Raji (cell line): Measurements from ENCODE around the gene HIGD2A.
A peak's percentile ranks its signal among the peaks of the same experiment; 100 is the strongest.

Experiments used
- POLR2A ChIP-seq: IDR thresholded peaks from 2 replicates; pipeline ENCODE4 v1.6.1; 2011; ENCODE audit warnings: low read depth, low read length, control low read depth; ENCODE audit not compliant: insufficient read depth

The HIGD2A gene

GRCh38 chr5:176388444-176389134 is at the start of gene HIGD2A, which contains the start of gene NOP16:
Gene HIGD2A, plus strand, starts transcription at chr5:176388751. Its CDS starts 69 bp downstream, at chr5:176388820.
Gene NOP16, minus strand, starts transcription at chr5:176388598. Its CDS starts 59 bp downstream, at chr5:176388539.
- TF ChIP-seq POLR2A = peak; percentile 90

- TF ChIP-seq POLR2A = no peak
Observed at GRCh38 chr5:176339304-176339703, 49.2 kb upstream of the HIGD2A start.

GRCh38 chr5:176341325-176342157 is 47.0 kb upstream of the HIGD2A start:
- TF ChIP-seq POLR2A = no peak

- no peak for TF ChIP-seq POLR2A
Observed at GRCh38 chr5:176342158-176342483, 46.4 kb upstream of the HIGD2A start.

- no peak for TF ChIP-seq POLR2A
Observed at GRCh38 chr5:176342766-176343458, 45.6 kb upstream of the HIGD2A start.

GRCh38 chr5:176350416-176350815 is 38.1 kb upstream of the HIGD2A start:
- no peak for TF ChIP-seq POLR2A

- no peak for TF ChIP-seq POLR2A
Observed at GRCh38 chr5:176352116-176352878, 36.3 kb upstream of the HIGD2A start.

- TF ChIP-seq POLR2A = no peak
Observed at GRCh38 chr5:176353533-176353932, 35.0 kb upstream of the HIGD2A start.

- no peak for TF ChIP-seq POLR2A
Observed at GRCh38 chr5:176355400-176356178, 33.0 kb upstream of the HIGD2A start.

GRCh38 chr5:176356179-176356566 is 32.4 kb upstream of the HIGD2A start:
- TF ChIP-seq POLR2A = no peak

- TF ChIP-seq POLR2A = no peak
Observed at GRCh38 chr5:176359658-176360057, 28.9 kb upstream of the HIGD2A start.

- no peak for TF ChIP-seq POLR2A
Observed at GRCh38 chr5:176360894-176361436, 27.6 kb upstream of the HIGD2A start.

GRCh38 chr5:176361437-176362232 is 26.9 kb upstream of the HIGD2A start, which contains the start of gene KIAA1191:
Gene KIAA1191, minus strand, starts transcription at chr5:176361764. Its CDS starts 2,256 bp downstream, at chr5:176359508.
- TF ChIP-seq POLR2A = peak; percentile 99
